HG02884 (cell line): ENCODE results near the gene PHRF1.

Experiments
- ATAC-seq: cut with Tn5 transposase; IDR thresholded peaks from one replicate; pipeline ENCODE4 v1.9.1; 2021; ENCODE audit warnings: mild to moderate bottlenecking, moderate library complexity; ENCODE audit not compliant: unreplicated experiment

PHRF1 gene

GRCh38 chr11:625636-626268, 49.5 kb downstream of the PHRF1 start:
- ATAC-seq: no peak

- no peak for ATAC-seq
Measured at GRCh38 chr11:626475-627307, 50.4 kb downstream of the PHRF1 start, which contains the start of gene SCT. TSS of gene SCT (minus strand) at chr11:627181. CDS start at chr11:627143, 38 bp downstream.

GRCh38 chr11:627308-627576, 51.0 kb downstream of the PHRF1 start:
- no peak for ATAC-seq

DNA sequence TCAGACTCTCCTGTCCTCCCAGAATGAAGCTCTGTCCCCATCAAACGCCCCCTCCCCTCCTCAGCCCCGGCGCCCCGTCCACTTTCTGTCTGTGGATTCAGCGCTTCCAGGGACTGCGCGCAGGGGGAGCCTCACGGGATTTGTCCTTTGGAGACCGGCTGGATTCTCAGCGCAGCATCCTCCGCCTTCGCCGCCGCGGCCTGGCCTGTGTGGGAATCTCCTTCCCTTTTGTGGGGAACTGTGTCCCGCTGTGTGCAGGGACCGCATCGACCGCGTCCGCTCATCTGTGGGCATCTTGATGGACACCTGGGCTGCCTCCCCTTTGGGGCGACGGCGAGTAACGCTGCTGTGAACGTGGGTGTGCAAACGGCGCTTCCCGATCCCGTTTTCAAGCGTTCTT, 51.8 kb downstream of the PHRF1 start:
- ATAC-seq: no peak

GRCh38 chr11:629237-629583, 52.9 kb downstream of the PHRF1 start:
- no peak for ATAC-seq

GRCh38 chr11:630871-631270, 54.6 kb downstream of the PHRF1 start:
- no peak for ATAC-seq

- ATAC-seq: no peak
Measured at GRCh38 chr11:635945-636510, 59.8 kb downstream of the PHRF1 start.

DNA sequence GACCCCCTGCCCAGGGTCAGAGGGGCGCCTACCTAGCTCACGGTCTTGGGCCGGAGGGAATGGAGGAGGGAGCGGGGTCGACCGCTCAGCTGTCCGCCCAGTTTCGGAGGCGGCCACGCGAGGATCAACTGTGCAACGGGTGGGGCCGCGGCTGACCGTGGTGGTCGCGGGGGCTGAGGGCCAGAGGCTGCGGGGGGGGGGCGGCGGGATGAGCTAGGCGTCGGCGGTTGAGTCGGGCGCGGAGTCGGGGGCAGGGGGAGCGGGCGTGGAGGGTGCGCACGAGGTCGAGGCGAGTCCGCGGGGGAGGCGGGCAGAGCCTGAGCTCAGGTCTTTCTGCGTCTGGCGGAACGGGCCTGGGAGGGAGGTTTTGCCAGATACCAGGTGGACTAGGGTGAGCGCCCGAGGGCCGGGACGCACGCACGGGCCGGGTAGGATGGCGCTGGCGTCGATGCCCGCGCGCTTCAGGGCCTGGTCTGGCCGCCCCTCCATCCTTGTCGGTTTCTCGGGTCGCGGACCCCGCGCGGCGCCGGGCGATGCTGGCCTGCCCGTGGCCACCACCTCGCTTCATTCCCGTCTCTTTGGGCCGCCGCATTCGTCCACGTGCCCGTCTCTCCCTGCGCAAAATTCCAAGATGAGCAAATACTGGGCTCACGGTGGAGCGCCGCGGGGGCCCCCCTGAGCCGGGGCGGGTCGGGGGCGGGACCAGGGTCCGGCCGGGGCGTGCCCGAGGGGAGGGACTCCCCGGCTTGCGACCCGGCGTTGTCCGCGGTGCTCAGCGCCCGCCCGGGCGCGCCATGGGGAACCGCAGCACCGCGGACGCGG, 60.5 kb downstream of the PHRF1 start, which contains the start of gene DRD4:
TSS of gene DRD4 (plus strand) at position 759 of the 822 bp plus-strand sequence. CDS start at position 795, 36 bp downstream.
- no peak for ATAC-seq

DNA sequence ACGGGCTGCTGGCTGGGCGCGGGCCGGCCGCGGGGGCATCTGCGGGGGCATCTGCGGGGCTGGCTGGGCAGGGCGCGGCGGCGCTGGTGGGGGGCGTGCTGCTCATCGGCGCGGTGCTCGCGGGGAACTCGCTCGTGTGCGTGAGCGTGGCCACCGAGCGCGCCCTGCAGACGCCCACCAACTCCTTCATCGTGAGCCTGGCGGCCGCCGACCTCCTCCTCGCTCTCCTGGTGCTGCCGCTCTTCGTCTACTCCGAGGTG, 61.0 kb downstream of the PHRF1 start:
- ATAC-seq: no peak

DNA sequence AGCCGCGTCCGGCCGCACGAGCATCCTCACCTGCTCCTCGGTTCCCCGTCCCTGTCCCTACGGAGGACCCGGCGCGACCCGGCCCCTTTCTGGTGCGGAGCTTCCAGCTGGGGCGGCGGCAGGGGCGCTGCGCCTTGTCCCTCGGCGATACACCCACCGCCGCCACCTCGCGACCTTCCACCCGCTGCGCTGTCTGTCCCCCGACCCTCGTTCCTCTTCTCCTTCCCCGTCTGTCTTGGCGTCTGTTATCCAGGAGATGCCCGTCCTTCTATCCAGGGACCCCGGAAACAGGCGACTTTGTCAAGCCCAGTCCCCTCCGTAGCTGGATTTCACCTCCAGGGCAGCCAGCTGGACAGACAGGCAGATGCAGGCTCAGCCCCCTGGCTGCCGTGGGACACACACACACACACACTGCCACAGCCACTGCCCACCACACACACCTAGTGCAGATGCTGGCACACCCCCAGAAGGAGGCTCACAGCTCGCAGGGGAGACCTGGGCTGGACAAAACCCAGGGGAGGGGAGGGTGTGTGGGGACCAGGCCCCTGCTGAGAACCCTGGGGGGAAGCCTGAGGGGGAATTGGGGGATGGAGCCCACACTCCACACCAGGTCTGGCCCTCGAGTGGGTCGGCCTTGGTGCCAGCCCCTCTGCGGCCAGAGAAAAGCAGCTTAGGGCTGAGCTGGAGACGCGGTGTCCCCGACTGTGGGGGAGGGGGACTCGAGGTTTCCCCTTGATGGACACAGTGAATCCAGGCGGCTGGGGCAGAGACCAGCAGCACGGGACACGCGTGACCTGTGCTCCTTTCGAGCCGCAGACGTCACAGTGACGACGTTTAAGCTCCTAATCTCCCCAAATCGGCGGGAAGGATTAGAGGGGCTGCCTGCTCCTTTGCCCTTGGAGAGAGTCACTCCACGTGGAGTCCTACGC, 61.6 kb downstream of the PHRF1 start:
- no peak for ATAC-seq

- ATAC-seq: no peak
Measured at GRCh38 chr11:638631-639331, 62.5 kb downstream of the PHRF1 start.

- no peak for ATAC-seq
Measured at GRCh38 chr11:639332-639955, 63.2 kb downstream of the PHRF1 start.

DNA sequence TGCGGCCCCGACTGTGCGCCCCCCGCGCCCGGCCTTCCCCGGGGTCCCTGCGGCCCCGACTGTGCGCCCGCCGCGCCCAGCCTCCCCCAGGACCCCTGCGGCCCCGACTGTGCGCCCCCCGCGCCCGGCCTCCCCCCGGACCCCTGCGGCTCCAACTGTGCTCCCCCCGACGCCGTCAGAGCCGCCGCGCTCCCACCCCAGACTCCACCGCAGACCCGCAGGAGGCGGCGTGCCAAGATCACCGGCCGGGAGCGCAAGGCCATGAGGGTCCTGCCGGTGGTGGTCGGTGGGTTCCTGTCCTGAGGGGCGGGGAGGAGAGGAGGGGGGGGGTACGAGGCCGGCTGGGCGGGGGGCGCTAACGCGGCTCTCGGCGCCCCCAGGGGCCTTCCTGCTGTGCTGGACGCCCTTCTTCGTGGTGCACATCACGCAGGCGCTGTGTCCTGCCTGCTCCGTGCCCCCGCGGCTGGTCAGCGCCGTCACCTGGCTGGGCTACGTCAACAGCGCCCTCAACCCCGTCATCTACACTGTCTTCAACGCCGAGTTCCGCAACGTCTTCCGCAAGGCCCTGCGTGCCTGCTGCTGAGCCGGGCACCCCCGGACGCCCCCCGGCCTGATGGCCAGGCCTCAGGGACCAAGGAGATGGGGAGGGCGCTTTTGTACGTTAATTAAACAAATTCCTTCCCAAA, 63.9 kb downstream of the PHRF1 start:
- ATAC-seq: no peak

DNA sequence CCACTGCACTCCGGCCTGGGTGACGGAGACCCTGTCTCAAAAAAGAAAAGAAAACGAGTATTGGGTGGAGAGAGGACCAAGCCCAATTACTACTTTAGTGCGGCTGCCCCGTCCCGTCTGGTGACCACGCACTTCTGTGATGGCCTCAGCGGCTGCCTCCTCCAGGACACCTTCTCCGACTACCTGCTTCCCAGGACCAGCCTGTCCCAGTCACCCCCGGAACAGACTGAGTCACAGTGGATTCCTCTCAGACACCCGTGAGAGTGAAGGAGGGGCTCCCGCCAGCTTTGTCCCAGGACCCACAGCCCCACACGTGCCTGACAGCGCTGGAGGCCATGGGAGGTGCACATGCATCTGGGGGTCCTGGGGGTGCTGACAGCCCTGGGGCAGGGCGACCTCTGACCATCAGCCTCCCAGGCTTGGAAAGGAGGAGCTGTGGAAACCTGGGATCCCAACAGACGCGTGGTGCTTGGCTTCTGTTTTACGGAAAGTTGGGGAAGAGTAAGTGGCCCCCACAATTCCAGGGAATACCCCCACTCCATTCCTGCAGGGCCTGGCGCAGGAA, 65.6 kb downstream of the PHRF1 start:
- ATAC-seq: no peak

DNA sequence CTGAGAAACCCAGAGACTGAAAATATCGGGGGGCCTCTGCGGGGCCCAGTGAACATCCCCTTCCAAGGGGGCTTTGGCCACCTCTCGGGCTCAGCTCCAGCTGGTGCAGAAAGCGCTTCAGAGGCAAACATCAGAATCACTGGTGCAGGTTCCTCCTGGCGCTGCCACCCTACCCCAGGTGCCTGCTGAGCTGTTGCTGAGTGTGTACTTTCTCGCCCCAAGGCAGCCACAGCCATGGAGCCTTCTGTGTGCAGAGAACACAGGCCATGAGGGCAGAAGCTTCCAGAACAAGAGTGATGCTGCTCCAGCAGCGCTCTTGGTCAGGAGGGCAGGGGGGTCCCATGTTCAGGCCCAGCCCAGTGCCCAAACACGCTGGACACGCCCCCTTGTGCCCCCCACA, 67.1 kb downstream of the PHRF1 start:
- ATAC-seq: no peak

DNA sequence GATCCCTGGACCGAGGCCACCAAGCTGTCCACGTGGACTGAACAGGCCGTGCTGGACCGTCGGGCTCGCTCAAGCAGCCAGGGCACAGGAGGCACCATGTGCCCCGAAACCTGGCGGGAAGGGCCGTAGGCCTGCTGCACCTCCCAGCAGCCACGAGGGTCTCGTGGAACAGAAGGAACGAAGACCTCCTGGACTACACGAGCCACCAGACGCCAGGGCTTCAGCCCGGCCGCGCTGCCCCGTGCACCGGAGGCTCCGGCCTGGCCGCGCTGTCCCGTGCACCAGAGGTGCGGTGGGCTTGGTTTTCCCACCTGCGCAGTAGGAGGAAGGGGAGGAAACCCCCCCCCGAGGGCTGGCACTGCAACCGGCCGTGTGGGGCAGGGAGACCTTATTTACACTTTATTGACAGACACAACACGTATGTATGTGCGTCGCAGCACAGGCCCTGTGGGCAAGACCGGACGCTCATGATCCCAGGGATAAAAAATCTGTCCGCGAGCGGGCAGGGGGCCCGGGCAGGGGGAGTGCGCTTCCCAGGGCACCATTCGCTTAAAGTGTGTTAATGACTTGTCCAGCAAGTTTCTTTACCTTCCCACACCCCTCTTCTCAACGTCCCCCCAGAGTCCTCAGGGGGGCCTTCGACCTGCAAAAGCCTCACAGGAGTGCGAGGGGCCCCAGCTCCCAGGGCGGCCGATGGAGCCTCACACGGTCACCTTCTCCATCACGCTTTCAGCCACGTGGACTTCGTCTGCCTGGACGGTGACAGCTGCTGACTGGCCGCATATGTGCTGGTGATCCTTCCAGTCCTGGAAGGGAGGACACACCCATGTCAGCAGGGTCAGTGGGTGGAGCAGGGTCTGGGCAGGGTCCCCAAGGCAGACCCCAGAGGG, 67.8 kb downstream of the PHRF1 start:
- no peak for ATAC-seq

- no peak for ATAC-seq
Measured at GRCh38 chr11:645536-645935, 69.3 kb downstream of the PHRF1 start.

GRCh38 chr11:646214-646613, 69.9 kb downstream of the PHRF1 start:
- ATAC-seq: no peak
